ENCODE results near the gene ADAD2.

The ADAD2 gene

GRCh38 chr16:84178146-84178765 is 12.7 kb upstream of the ADAD2 start:
- DNase-seq, result no peak

GRCh38 chr16:84178892-84179611 is 11.9 kb upstream of the ADAD2 start:
- DNase-seq, result no peak

- DNase-seq, result no peak
Observed at GRCh38 chr16:84179612-84180320, 11.2 kb upstream of the ADAD2 start.

- no peak for DNase-seq
Observed at GRCh38 chr16:84180519-84181140, 10.3 kb upstream of the ADAD2 start.

GRCh38 chr16:84181144-84181915 is 9.6 kb upstream of the ADAD2 start:
- DNase-seq, result no peak

GRCh38 chr16:84182104-84182503 is 8.9 kb upstream of the ADAD2 start:
- no peak for DNase-seq

- DNase-seq, result no peak
Observed at GRCh38 chr16:84182680-84183571, 8.0 kb upstream of the ADAD2 start.

GRCh38 chr16:84183572-84183875 is 7.4 kb upstream of the ADAD2 start:
- no peak for DNase-seq

GRCh38 chr16:84183911-84184591 is 6.9 kb upstream of the ADAD2 start:
- DNase-seq, result no peak

- no peak for DNase-seq
Observed at GRCh38 chr16:84184775-84185174, 6.2 kb upstream of the ADAD2 start.

- DNase-seq, result peak; percentile 57
Observed at GRCh38 chr16:84186685-84187437, 4.1 kb upstream of the ADAD2 start, which contains the start of gene TAF1C. TSS of gene TAF1C (minus strand) at chr16:84187057. CDS start at chr16:84184988, 2,069 bp downstream.

- no peak for DNase-seq
Observed at GRCh38 chr16:84191466-84191865, 509 bp downstream of the ADAD2 start.

GRCh38 chr16:84193480-84193879 is 2.5 kb downstream of the ADAD2 start:
- DNase-seq, result no peak

GRCh38 chr16:84194018-84194417 is 3.1 kb downstream of the ADAD2 start:
- no peak for DNase-seq

GRCh38 chr16:84194470-84195200 is 3.7 kb downstream of the ADAD2 start:
- no peak for DNase-seq

GRCh38 chr16:84195201-84196093 is 4.5 kb downstream of the ADAD2 start:
- DNase-seq, result no peak

- no peak for DNase-seq
Observed at GRCh38 chr16:84196101-84196500, 5.1 kb downstream of the ADAD2 start.

GRCh38 chr16:84196727-84197394 is 5.9 kb downstream of the ADAD2 start:
- DNase-seq, result no peak

All from NCI-H446 treated with DMSO at 0.1 percent for 48 hours (cell line).